K562 (cell line): ENCODE measurements around the gene C10orf53. TPM values are rescaled to one million over a fixed set of nuclear protein-coding genes. Genes with fewer than 3 reads are reported as not detected.

Experiments
- ATAC-seq: fragments of 200-7000 bp; cut with Tn5 transposase; 3 replicates; pipeline ENCODE4 v1.9.1; 2020; ENCODE audit warnings: moderate library complexity
- BruUV-seq: library from RNA; stranded (reverse); fragments of 400-500 nt; replicated peaks from 2 replicates; lab custom pipeline; 2021; lab: Mats Ljungman, UMichigan
- CTCF ChIA-PET: fragments of 300-600 bp; formaldehyde crosslinking; extraction: SDS; loops from one replicate; lab custom pipeline; 2021; ENCODE audit warnings: low intra/inter-chr PET ratio; lab: Yijun Ruan, JAX
- POLR2A ChIA-PET: fragments of 300-600, 350-650 bp; sonication (Branson Sonifier 250); formaldehyde crosslinking; extraction: SDS; loops from one replicate; lab custom pipeline; 2021; ENCODE audit warnings: antibody characterized with exemption, inconsistent platforms; lab: Yijun Ruan, JAX
- DNase-seq, 4 experiments: peaks; one replicate each; pipeline versions ENCODE4 v3.0.0 to v3.0.0-alpha.2; 2011 to 2018; ENCODE audit warnings: low spot score in 3 of 4, mixed read lengths in 3 of 4; ENCODE audit errors: extremely low read depth in 1 of 4
- FAIRE-seq: peaks from 2 replicates; lab custom pipeline; 2011; peaks lifted over from hg19 to GRCh38; lab: Jason Lieb, UNC
- H2AFZ ChIP-seq: 2 replicates; pipeline ENCODE4 v1.6.0; 2011; ENCODE audit warnings: low read depth, low read length, control low read depth, inconsistent platforms
- H3K27ac ChIP-seq: fragments of 200-600 bp; 3 replicates; pipeline ENCODE4 v1.8.0; 2011; ENCODE audit warnings: low read depth, mild to moderate bottlenecking, control low read depth, inconsistent platforms, low read length, moderate library complexity, mixed read lengths; ENCODE audit errors: extremely low read depth
- H3K27me3 ChIP-seq, 2 experiments: fragments of 300-600 bp in 1 of 2; 2 replicates in 1 of 2; 3 replicates in 1 of 2; pipeline versions ENCODE4 v1.6.0 to v1.8.0; 2011; ENCODE audit warnings: inconsistent platforms in 2 of 2, low read length in 2 of 2, mild to moderate bottlenecking in 1 of 2, mixed read lengths in 1 of 2, moderate library complexity in 1 of 2; ENCODE audit not compliant: control insufficient read depth in 2 of 2, insufficient read depth in 2 of 2
- H3K36me3 ChIP-seq: fragments of 300-600 bp; 3 replicates; pipeline ENCODE4 v1.8.0; 2011; ENCODE audit warnings: mild to moderate bottlenecking, low read length, inconsistent platforms; ENCODE audit not compliant: control insufficient read depth, insufficient read depth
- H3K4me1 ChIP-seq, 2 experiments: fragments of 200-600 bp in 1 of 2; replicated peaks in 1 of 2; 2 replicates in 1 of 2; 3 replicates in 1 of 2; pipeline versions ENCODE4 v1.5.1 to v1.8.0; 2011; ENCODE audit warnings: inconsistent platforms in 2 of 2, low read length in 2 of 2, mild to moderate bottlenecking in 1 of 2, mixed read lengths in 1 of 2, moderate library complexity in 1 of 2; ENCODE audit not compliant: control insufficient read depth in 2 of 2, insufficient read depth in 2 of 2
- H3K4me2 ChIP-seq: 2 replicates; pipeline ENCODE4 v1.6.1; 2011; ENCODE audit warnings: low read length, control low read depth, inconsistent platforms, mixed read lengths; ENCODE audit not compliant: insufficient read depth
- H3K4me3 ChIP-seq: fragments of 200-600 bp; sonication (generic), shearing (Covaris generic); 2 replicates; pipeline ENCODE4 v1.5.1; 2016; ENCODE audit warnings: control low read depth, inconsistent platforms
- H3K79me2 ChIP-seq: fragments of 200-600 bp; 3 replicates; pipeline ENCODE4 v1.8.0; 2011; ENCODE audit warnings: low read length, inconsistent platforms; ENCODE audit not compliant: control insufficient read depth, insufficient read depth
- H3K9ac ChIP-seq, 2 experiments: 2 replicates each; pipeline versions ENCODE4 v1.6.0 to v1.6.1; 2011; ENCODE audit warnings: low read depth in 2 of 2, low read length in 2 of 2, control low read depth in 1 of 2, inconsistent platforms in 1 of 2, mild to moderate bottlenecking in 1 of 2, mixed read lengths in 1 of 2; ENCODE audit not compliant: insufficient read depth in 1 of 2
- H3K9me1 ChIP-seq: one replicate; pipeline ENCODE4 v1.6.0; 2011; ENCODE audit warnings: inconsistent platforms, mild to moderate bottlenecking, low read length, moderate library complexity; ENCODE audit not compliant: control insufficient read depth, insufficient read depth
- H3K9me3 ChIP-seq: replicated peaks from 2 replicates; pipeline ENCODE4 v1.5.1; 2011; ENCODE audit warnings: low read depth, low read length, inconsistent platforms; ENCODE audit not compliant: control insufficient read depth, insufficient read depth
- H4K20me1 ChIP-seq: replicated peaks from 2 replicates; pipeline ENCODE4 v1.6.1; 2011; ENCODE audit warnings: low read length, inconsistent platforms, mixed read lengths; ENCODE audit not compliant: control insufficient read depth, insufficient read depth
- ATF2 ChIP-seq: sonication (generic); formaldehyde crosslinking; IDR thresholded peaks from 2 replicates; pipeline ENCODE4 v1.8.1; 2022; ENCODE audit warnings: missing genetic modification reagents
- CREB3L1 ChIP-seq: fragments of 450-650 bp; IDR thresholded peaks from 2 replicates; pipeline ENCODE4 v1.6.1; 2014; ENCODE audit warnings: low read depth, mild to moderate bottlenecking, moderate library complexity, borderline replicate concordance
- PML ChIP-seq: IDR thresholded peaks from 2 replicates; pipeline ENCODE4 v1.6.1; 2012; ENCODE audit warnings: low read length, inconsistent platforms
- POLR2AphosphoS5 ChIP-seq: IDR thresholded peaks from 2 replicates; pipeline ENCODE4 v1.6.1; 2011; ENCODE audit warnings: mild to moderate bottlenecking, low read depth, low read length, moderate library complexity; ENCODE audit not compliant: control insufficient read depth, insufficient read depth
- RBM14 ChIP-seq: fragments of 200-400 bp; formaldehyde crosslinking; IDR thresholded peaks from 2 replicates; pipeline ENCODE4 v1.6.1; 2018; ENCODE audit warnings: low read depth, mild to moderate bottlenecking, low read length, moderate library complexity, borderline replicate concordance; ENCODE audit not compliant: insufficient read depth
- SRSF9 ChIP-seq: fragments of 200-400 bp; formaldehyde crosslinking; IDR thresholded peaks from 2 replicates; pipeline ENCODE4 v1.6.1; 2017; ENCODE audit warnings: low read depth, low read length, borderline replicate concordance
- ZNF133 ChIP-seq: fragments of 250-450 bp; sonication (Bioruptor Pico); IDR thresholded peaks from 2 replicates; pipeline ENCODE4 v1.4.0; 2020; ENCODE audit warnings: mild to moderate bottlenecking
- ZNF511 ChIP-seq: sonication (generic); formaldehyde crosslinking; IDR thresholded peaks from 2 replicates; pipeline ENCODE4 v1.8.0; 2022; ENCODE audit warnings: mild to moderate bottlenecking, missing genetic modification reagents
- ZNF717 ChIP-seq: fragments of 250-450 bp; sonication (Bioruptor Pico); IDR thresholded peaks from 2 replicates; pipeline ENCODE4 v1.5.0; 2021
- WGBS: fragments of 100-300 bp; shearing (Covaris generic); methylation state at CpG from one replicate; pipeline ENCODE4 v1.1.6; 2016; ENCODE audit warnings: low coverage, mixed read lengths; ENCODE audit not compliant: insufficient coverage; ENCODE audit errors: missing lambda C conversion rate; 5-methylcytosine and 5-hydroxymethylcytosine counted together
- in situ Hi-C: fragments of 300-500 bp; cut with MboI; formaldehyde crosslinking; loops from 4 replicates; pipeline ENCODE4 v1.15.0; 2018; ENCODE audit warnings: inconsistent platforms, mixed read lengths
- intact Hi-C: fragments of 100-400 bp; cut with micrococcal nuclease; formaldehyde crosslinking; loops from 2 replicates; pipeline ENCODE4 v1.14.2; 2022
- polyA plus RNA-seq, 8 experiments: library from polyadenylated mRNA; depleted of rRNA in 4 of 8; stranded (reverse) in 5 of 8; unstranded in 3 of 8; fragments of >200 nt; fragmentation: Nextera tagmentation in 2 of 8; fragmentation: Illumina TruSeq in 1 of 8; extraction: Ambion mirVana in 2 of 8; extraction: Trizol in 1 of 8; gene quantifications; 2 replicates each; pipeline versions ENCODE4 v1.2.1 to v1.2.3, GENCODE V29; 2011 to 2014; ENCODE audit warnings: inconsistent platforms in 1 of 8, missing spikeins in 1 of 8
- total RNA-seq, 7 experiments: library from RNA; depleted of rRNA in 6 of 7; stranded (reverse); fragments of >200 nt in 6 of 7; fragmentation: Illumina TruSeq in 2 of 7; extraction: Trizol in 2 of 7; gene quantifications; 2 replicates each; pipeline versions ENCODE4 v1.2.1 to v1.2.3, GENCODE V29; 2011 to 2021; ENCODE audit warnings: low replicate concordance in 1 of 7

Gene C10orf53
- total and polyA plus RNA-seq, 9 of the 15 experiments (the other 6 are each of a cell fraction or from before 2014, with no cell fraction given) = not detected

GRCh38 chr10:49668684-49669083 is 10.8 kb upstream of the C10orf53 start:
- H3K27me3 ChIP-seq = peaks cover 0 to 26% of the 10 kb centered on the region in 2 experiments; a peak in 3 of 5 replicates
- in situ Hi-C loops (no loop called here), intact Hi-C loops (no loop called here)
- FAIRE-seq (no peak), DNase-seq (peak in 1 of 4 experiments; percentile 1), ATAC-seq (no peak)
- no peak overlapping the region for H3K27ac ChIP-seq
- POLR2A ChIA-PET = interaction anchor here (1.4 kb wide), 1 partner anchor 9 kb away, joined by 3 read pairs; no protein-coding TSS in a partner anchor
- H2AFZ ChIP-seq = no peak overlapping the region
- H3K4me3 ChIP-seq = no peak overlapping the region
- no peak overlapping the region for H3K4me2 ChIP-seq
- H3K4me1 ChIP-seq = no peaks in the 10 kb centered on the region
- H3K36me3 ChIP-seq = no peaks in the 10 kb centered on the region
- no peak for TF ChIP-seq POLR2AphosphoS5
- TF ChIP-seq ZNF717 (CRISPR knock-in tag) = no peak
- no peak for TF ChIP-seq RBM14
- TF ChIP-seq CREB3L1 = no peak
- TF ChIP-seq SRSF9 = no peak
- TF ChIP-seq PML = no peak
- TF ChIP-seq ZNF133 (CRISPR knock-in tag) = no peak
- no peak for TF ChIP-seq ZNF511
- no peak for TF ChIP-seq ATF2 (CRISPR knock-in tag)
- 5% methylated on average over 6 of the region's 6 CpGs for WGBS
- H4K20me1 ChIP-seq = 0 out of 2 replicates have a peak, but pooled peaks cover 4% of the 10 kb centered on the region
- no TSS peak for BruUV-seq
- H3K9me1 ChIP-seq = no peaks in the 10 kb centered on the region
- no peaks in the 10 kb centered on the region for H3K79me2 ChIP-seq
- H3K9me3 ChIP-seq = no peaks in the 10 kb centered on the region
- CTCF ChIA-PET = no interaction called here
- no peak overlapping the region for H3K9ac ChIP-seq
